HTERT RPE-1 (cell line): ENCODE data around the gene SRPK2.

Experiments used
- in situ Hi-C: fragments of 300-500 bp; cut with MboI; formaldehyde crosslinking; loops from 4 replicates; pipeline ENCODE4 v1.14.3; 2020; ENCODE audit warnings: low sequenced_read_pairs

The SRPK2 gene

GRCh38 chr7:105106473-105106872 is 282.2 kb downstream of the SRPK2 start:
- in situ Hi-C loops = no loop called here

- in situ Hi-C loops = no loop called here
Measured at GRCh38 chr7:105105579-105105978, 283.1 kb downstream of the SRPK2 start.

- in situ Hi-C loops = no loop called here
Measured at GRCh38 chr7:105102557-105103352, 286.0 kb downstream of the SRPK2 start.

GRCh38 chr7:105101864-105102263 is 286.9 kb downstream of the SRPK2 start:
- in situ Hi-C loops = no loop called here

GRCh38 chr7:105098863-105099515 is 289.7 kb downstream of the SRPK2 start:
- in situ Hi-C loops = no loop called here

DNA sequence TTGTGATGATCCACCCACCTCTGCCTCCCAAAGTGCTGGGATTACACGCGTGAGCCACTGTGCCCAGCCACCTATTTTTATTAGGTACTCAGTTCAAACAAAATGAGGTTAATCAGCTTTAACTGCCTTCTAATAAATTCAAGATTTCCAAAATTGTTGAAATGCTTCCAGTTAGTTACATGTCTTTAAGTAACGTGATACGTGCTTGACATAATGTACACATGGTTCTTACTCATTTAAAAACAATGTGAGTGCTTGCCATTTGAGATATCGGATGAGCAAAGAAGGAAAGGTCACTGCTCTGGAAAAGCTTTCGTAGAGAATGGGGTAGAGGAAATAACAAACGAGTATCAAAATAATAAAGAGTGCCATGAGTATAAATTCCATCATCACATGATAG is 291.1 kb downstream of the SRPK2 start:
- in situ Hi-C loops = no loop called here

DNA sequence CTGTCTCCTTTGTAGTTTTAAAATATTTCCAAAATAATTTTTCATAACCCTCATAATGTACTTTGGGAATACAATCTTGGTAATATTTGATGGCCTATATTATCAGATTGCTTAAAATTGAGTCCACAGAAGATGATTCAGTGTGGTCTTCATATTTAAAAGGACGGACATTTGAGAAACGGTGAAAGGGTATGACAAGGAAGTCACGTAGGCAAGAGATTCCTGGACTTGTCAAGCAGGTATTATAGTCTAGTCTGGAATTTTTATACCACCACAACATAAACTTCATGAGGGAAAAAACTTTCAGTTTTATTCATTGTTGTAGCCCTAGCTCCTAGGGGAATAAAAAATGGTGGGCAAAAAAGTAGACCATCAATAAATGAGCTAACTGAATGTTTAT is 292.4 kb downstream of the SRPK2 start:
- in situ Hi-C loops = no loop called here

DNA sequence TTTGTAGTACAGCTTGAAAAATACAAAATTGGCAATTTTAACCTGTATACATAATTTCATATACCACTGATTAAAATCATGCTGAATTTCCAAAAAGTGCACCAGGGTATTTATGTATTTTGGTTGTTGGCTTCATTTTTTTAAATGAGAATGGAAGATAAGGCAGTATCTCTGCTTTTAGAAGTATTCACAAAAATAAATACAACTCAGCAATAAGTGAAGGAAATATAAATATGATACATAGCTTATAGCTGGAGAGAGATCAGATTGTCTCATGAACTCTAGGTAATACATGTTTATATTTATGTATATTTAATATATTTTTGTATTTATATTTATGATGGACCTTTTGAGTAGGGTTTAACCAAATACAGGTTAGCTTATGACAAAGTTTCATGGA is 293.8 kb downstream of the SRPK2 start:
- in situ Hi-C loops = no loop called here

DNA sequence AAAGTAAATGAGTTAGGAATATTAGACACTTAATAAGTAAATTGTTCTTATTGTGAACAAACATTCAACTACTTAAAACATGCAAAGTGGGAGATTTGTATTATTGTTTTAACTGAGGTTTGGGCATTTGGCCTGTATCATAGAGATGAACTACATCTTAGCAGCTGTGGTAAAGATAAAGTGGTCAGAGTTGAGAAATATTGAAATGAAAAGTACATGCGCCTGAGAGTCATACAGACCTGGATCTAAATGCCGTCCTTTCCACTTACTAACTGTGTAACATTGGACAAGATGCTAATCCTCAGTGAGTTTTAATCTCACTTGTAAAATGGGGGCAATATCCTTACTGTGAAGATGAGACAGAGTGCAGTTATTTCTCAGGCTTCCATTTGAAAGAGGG is 300.3 kb downstream of the SRPK2 start:
- in situ Hi-C loops = no loop called here

DNA sequence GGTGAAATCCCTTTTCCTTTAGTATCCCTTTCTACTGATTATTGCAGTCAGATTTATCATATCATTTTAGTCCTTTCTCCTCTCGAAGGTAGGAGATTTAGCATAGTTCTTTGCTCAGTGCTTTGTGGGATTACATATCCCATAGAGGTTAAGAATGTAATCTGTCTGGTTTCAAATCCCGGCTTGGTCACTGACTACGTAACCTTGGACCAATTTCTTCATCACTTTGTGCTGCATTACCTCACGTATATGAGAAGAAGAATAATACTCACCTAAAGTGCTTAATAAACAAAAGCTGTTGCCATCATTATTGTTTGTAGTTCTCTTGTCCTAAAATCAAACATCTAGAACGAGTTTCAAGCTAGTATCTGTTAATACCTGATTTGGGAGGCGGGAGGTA is 300.7 kb downstream of the SRPK2 start:
- in situ Hi-C loops = no loop called here

DNA sequence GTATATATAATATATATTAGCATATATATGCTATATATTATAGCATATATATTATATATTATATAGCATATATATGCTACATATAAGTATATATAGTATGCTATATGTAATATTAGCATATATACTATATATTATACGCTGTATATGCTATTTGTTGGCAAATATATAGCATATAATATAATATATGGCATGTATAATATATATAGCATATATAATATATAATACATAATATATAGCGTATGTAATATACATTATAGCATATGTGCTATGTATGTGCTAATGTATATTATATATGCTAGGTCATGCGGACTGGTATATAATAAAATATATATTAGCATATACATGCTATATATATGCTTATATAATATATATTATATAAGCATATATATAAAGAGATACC is 301.9 kb downstream of the SRPK2 start:
- in situ Hi-C loops = no loop called here

GRCh38 chr7:105084581-105084980 is 304.1 kb downstream of the SRPK2 start:
- in situ Hi-C loops = no loop called here

GRCh38 chr7:105079348-105079747 is 309.4 kb downstream of the SRPK2 start:
- in situ Hi-C loops = no loop called here

GRCh38 chr7:105073143-105073542 is 315.6 kb downstream of the SRPK2 start:
- in situ Hi-C loops = no loop called here

DNA sequence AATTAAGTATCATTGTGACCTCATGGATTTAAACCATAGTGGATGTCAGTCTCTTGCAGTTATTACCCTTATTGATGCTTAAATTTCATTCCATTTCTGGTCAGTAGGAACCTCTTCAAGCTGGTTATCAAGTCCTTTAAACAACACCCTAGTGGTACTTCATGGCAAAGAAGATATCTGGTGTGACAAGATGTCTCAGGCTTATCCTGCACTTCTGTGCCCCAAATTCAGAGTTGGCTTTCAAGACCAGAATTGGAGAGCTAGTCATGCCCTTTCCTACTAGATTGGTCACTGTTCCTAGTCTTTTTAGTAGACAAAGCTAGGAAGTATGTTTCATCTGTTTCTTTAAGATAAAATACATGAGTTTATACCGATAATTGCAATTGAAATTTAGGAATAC is 319.8 kb downstream of the SRPK2 start:
- in situ Hi-C loops = no loop called here

DNA sequence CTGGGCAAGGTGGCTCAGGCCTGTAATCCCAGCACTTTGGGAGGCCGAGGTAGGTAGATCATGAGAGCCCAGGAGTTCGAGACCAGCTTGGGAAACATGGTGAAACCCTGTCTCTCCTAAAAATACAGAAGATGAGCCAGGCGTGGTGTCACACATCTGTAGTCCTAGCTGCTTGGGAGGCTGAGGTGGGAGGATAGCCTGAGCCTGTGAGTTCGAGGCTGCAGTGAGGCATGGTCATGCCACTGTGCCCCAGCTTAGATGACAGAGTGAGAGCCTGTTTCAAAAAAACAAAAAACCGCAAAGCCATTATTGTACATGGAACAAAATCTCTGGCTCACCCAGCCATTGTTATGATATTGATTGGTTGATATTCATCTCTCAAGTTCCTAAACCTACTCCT is 321.0 kb downstream of the SRPK2 start:
- in situ Hi-C loops = no loop called here
